GM21528 (cell line): ENCODE measurements around the gene GAL.
"Not testable (repeated sequence)": the region's sequence is repeated elsewhere in the genome, so short reads cannot be mapped to it uniquely, and the experiment has no call there.

Source experiments
- ATAC-seq: cut with Tn5 transposase; IDR thresholded peaks from one replicate; pipeline ENCODE4 v1.9.1; 2021; ENCODE audit warnings: mild to moderate bottlenecking, moderate library complexity; ENCODE audit not compliant: unreplicated experiment, low FRiP score

The GAL gene, protein sequence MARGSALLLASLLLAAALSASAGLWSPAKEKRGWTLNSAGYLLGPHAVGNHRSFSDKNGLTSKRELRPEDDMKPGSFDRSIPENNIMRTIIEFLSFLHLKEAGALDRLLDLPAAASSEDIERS

DNA sequence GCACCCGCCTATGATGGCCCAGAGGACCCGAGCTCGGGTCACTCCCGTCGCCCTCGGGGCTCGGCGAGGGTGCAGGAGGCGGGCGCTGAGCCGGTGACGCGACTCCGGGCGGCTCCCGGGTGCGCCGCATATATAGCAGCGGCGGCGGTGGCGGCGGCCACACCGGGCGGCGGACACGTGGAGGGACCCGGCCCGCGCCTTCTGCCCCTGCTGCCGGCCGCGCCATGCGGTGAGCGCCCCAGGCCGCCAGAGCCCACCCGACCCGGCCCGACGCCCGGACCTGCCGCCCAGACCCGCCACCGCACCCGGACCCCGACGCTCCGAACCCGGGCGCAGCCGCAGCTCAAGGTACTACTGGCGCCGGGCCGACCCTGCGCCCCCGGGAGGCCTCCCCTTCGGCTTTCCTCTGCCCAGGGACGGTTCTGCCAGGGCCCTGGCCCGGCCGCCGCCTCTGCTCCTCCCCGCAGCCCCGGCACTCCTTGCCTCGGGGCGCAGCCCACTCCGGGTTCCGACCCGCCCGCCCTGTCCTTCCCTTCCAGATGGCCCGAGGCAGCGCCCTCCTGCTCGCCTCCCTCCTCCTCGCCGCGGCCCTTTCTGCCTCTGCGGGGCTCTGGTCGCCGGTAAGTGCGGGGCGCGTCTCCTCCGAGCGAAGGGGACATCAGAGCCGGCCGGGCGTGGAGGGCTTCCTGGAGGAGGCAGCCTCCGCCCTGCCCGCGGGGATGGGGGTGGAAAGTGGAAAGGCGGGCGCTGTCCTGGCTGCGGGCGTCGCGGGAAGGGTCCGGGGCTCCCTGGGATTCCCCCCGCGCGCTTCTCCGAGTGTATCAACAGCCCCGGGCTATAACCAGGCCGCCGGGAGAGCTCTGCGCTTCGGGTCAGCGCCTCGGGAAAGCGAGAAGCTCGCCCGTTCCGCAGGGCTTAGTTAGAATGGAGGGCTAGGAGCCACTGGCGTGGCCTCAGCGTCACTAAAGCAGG, at the start of gene GAL:
Gene GAL, plus strand, starts transcription at position 160 of the 972 bp plus-strand sequence. Its CDS starts 380 bp downstream, at position 540.
- no peak for ATAC-seq

DNA sequence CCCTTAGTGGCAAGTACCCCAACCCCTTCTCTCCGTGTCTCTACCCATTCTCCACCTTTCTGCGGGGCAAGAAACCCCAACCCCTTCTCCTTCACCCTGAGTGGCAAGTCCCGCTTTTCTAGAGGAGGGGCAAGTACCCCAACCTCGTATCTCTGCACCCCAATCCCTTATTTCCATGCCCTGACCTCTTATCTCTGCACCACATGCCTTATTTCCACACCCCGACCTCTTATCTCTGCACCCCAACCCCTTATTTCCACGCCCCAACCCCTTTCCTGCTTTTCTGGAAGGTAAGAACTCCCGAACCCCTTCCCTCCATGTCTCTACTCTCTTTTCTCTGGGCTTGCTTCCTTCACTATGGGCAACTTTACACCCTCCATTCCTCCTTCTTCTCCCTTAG, 49.7 kb upstream of the GAL start:
- ATAC-seq = not testable (repeated sequence)

DNA sequence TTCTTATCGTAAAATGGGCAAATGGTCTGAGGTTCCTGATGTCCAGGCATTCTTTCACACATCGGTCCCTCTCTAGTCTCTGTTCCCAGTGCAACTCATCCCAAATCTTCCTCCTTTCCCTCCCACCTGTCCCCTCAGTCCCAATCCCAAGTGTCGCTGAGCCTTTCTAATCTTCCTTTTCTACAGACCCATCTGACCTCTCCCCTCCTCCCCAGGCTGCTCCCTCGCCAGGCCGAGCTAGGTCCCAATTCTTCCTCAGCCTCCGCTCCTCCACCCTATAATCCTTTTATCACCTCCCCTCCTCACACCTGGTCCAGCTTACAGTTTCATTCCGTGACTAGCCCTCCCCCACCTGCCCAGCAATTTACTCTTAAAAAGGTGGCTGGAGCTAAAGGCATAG, 49.2 kb upstream of the GAL start:
- not testable (repeated sequence) for ATAC-seq

DNA sequence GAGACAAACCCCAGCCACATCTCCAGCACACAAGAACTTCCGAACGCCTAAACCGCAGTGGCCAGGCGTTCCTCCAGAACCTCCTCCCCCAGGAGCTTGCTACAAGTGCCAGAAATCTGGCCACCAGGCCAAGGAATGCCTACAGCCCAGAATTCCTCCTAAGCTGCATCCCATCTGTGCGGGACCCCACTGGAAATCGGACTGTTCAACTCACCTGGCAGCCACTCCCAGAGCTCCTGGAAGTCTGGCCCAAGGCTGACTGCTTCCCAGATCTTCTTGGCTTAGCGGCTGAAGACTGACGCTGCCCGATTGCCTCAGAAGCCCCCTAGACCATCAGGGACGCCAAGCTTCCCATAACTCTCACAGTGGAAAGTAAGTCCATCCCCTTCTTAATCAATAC, 48.5 kb upstream of the GAL start:
- ATAC-seq = not testable (repeated sequence)

DNA sequence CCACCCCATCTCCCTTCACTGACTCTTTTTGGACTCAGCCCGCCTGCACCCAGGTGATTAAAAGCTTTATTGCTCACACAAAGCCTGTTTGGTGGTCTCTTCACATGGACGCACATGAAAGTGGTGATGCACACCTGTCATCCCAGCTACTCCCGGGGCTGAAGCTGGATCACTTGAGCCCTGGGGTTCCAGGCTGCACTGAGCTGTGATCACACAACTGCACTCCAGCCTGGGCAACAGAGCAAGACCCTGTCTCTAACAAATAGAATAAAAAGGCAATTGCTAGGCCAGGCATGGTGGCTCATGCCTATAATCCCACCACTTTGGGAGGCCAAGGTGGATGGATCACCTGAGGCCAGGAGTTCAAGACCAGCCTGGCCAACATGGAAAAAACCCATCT, 45.0 kb upstream of the GAL start:
- ATAC-seq = not testable (repeated sequence)

DNA sequence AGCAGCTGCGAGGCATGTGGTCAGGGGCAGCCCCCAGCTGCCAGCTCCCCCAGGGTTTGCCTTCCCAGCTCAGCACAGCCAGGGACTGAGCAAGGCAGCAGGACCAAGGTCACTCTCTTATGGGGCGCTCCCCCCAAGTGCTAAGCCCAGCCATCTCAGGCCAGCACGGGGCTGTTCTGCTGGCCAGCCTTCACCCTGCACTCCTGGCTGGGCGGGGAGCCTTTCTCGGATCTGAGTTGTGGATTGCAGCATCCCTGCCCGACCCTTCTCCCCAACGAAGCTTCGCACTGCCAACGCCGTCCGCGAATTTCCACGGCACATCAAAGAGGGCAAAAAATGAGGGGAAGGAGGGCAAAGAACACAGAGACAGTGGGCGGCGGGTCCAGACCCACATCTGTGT, 42.5 kb upstream of the GAL start:
- ATAC-seq = no peak

DNA sequence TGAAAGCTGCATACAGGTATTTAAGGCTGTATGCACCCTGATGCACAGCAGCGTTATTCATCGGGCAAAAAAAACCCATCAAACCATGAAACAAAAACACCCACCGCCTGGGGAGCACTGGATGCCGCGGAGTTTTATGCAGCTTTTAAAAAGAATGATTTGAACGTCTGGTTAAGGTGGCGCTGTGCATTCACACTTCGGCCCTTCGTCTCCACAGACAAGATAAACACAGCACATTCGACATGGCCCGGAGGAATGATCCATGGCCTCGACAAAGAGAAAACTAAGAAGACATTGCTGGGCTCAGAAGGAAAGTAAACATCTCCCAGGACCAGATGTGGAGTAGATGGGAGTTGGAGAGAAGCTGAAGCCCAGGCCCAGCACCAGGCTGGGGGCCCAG, 40.8 kb upstream of the GAL start:
- ATAC-seq = no peak

DNA sequence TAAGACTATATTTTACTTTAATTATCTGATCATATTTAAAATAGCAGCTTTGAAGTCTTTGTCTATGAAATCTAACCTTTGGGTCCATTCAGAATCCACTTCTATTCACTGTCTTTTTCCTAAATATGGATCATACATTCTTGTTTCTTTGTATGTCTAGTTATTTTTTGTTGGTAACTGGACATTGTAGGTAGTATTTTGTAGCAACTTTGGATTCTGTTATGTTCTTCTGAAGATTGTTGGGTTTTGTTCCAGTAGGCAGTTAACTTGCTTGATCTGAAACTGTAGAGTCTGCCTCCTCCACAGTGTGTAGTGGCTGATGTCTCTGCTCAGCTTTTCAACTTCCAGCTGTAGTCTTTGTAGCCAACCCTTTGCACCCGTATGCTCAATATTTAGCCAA, 37.5 kb upstream of the GAL start:
- ATAC-seq = no peak

DNA sequence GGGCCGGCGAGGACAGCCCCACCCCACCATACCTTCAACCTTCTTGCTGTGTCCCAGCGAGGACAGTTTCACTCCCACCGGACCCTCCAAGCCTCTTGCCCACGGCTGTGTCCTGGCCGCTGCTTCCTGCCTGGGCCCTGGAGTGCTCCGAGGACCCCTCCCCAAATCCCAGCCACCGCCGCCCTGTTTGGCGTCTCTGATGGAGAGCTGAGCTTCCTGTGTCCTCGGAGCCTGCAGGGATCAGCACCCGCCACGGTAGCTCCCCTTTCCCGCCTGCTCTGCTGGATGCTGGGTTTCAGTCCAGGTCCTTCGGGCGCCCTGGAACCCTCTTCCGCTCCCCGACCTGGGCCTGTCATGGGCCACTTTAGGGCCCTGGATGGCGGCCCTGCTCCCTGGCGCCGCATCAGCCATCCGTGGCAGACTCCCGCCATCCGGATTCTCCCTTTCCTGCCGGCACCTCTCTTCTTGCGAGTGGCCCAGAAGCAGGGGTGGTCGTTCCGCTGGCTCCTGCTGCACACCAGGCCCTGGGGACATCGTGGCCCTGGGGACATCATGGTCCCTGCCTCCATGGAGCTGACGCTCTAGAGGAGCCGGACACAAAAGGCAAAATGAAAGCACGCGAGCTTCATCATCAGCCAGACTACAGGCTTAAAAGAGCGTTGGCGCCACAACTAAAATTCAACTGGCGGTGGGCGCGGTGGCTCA, 34.3 kb upstream of the GAL start:
- no peak for ATAC-seq

DNA sequence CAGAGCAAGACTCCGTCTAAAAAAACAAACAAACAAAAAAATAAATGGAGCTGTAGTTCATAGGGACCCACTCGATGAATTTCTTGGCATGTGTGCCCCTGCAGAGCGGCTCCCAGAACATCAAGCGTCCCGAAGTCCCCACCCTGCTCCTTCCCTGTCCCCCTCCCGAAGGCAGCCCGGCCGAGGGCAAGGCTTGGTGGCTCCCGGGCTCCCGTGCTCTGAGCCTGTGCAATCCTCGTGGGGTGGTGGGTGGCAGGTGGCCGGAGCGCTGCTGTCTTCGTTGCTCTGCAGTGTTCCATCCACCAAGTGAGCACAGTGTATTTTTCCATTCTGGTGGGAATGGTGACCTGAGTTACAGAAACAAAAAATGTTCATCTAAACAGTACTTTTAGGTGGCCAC, 33.5 kb upstream of the GAL start:
- ATAC-seq = no peak

DNA sequence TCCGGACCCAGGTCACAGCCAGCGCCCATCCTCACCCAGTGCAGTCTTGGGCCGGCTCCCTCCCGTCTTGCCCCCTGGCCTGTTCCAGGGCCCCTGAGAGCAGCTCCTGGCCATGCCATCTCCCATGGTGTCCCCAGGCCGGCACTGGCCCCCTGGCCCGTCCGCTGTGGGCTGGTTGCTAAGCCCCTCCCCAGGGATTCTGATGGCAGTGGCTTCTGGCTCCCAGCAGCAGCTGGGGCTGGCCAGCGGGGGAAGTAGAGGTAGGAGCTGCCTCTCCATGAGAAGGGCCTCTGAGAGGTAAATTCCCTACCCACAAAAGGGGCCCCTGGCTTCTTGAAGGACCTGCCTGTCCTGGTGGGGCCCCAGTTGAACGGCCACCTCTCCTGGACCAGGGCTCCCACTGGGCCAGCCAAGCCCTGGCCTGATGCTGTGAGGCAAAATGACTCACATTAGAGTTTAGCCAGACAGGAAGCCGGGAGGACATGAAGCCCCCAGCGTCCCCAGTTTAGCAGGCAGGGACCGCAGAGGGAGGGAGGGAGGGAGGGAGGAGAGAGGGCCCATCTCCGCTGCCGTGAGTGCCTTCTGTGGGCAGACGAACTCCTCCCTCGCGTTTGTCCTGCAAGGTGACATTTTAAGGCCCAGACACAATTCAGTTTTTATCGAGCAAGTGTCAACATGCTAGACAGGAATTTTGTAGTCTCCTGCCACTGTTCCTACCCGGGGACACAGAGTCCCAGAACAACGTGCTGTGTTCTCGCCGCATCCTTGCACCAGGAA, 32.9 kb upstream of the GAL start:
- ATAC-seq = no peak

DNA sequence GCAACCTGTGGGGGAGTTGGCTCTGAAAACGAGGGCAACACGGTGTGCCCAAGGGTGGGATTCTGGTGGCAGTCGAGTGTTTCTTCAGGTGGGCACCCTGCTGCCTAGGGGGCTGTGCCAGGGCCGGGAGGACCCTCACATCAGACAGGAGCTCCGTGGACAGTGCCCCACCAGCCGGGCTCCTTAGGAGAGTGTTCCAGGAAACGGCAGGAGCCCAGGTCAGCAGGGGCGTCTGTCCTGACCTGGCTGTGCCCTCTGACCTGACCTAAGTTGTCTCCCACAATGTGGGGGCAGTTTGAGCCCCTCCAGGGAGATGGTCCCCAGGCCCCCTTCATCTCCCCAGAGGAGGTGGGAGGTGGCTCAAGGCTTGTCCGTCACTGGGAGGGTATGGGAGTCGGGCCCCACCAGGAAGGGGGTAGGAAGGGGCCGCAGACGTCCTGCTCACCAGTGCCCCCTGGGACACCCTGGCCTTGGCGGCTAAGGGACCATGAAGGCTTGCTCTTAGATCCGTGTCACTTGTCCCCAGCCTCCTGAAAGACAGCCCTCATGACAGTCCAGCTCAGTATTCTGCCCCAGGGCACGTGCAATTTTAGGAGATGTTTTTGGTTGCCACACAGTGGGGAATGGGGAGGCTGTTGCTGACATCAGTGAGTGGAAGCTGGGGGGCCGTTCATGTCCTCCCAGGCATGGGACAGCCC, 32.2 kb upstream of the GAL start:
- no peak for ATAC-seq

DNA sequence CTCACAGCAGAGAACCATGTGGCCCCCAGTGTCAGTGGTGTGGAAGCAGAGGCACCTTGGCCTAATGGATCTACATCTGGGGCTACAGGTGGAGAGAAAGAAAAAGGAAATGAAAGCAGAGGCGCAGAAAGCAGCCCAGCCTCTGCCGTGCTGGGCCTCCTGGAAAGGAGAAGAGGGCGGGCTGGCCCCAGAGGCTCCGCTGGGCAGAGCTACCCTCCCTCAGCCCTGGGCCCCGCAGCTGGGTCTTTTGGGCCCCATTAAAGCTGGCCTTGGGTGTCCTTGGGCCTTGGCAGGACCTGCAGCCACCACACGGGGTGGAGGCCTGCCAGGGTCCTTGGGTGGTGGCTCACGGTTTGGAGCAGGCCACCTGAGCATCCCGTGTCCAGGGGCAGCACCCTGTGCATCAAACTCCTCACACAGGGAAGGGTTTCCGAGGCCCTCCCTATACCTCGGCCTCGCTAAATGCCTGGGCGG, 31.6 kb upstream of the GAL start:
- no peak for ATAC-seq

DNA sequence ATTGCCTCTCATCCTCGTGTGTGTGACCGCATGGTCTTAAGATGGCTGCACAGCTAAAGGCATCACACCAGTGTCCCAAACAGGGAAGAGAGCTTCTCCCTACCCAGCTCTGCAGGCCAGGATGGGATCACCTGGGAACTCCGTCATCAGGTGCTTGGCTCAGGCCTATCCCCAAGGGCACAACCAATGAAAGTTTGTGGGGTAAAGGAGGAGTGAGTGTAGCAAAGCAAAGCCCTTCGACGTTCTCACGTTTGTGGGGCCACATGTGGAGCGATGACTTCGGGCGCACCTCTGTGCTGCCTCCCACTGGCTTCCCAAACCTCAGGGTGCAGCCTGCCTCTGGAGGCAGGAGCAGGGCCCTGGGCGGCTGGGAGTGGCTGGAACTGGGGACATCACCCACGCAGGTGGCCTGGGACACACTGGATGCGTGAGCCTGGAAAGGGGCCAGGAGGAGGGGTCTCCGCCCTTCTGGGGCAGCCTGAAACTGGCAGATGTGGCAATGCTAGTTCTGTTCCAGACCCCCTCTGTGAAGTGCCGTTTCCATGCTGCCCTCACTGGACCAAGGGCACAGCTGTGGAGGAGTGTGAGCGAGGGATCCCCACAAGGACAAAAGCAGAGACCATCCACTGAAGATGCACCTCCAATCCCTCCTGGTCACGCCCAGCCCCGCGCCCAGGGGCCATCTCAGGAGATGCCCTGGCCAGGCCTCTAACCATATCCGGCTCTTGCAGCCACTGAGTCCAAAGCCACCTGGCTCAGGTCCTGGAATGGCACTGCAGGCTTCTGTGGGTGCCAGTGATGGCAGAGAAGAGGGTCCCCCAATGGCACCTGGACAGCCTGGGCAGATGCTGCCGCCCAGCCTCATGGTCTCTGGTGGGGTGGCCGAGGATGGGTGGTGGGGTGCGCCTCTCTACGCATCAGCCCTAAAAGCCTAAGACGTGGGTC, 30.6 kb upstream of the GAL start:
- no peak for ATAC-seq

DNA sequence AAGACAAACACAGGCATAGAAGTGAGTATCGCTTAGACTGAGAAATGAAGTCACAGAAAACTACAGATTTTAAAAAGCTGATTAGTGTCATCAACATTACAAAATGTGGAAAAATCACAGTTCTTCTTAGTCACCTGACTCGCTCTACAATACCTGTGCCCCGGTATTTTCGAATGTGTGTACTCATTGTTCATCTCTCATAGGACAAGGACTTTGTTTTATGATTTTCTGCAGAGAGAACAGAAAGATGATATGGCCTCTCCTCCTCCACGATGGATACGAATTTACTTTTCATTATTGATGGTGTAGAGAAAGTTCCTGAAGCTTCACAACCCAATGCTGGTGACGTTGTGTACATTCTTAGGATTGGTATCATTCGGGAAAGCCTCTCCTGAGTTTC, 29.4 kb upstream of the GAL start:
- ATAC-seq = no peak

DNA sequence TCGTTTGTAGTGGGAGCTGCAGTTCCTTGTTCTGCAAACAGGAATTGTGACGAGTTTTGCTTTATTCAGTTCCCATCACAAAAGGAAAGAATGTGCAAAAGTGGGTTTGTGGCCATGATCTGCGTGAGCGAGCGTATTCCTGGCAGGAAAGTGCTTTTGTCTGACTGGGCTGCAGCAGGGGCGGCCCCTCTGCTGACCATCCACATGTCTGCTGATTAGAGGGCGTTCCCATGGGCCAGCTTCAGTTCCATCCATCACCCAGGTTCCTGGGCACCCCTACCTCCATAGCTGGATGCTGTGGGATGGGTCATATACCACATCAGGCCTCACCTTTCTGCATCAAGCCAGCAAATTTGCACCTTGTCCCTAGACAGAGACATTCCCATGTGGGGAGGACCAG, 28.9 kb upstream of the GAL start:
- ATAC-seq = no peak

DNA sequence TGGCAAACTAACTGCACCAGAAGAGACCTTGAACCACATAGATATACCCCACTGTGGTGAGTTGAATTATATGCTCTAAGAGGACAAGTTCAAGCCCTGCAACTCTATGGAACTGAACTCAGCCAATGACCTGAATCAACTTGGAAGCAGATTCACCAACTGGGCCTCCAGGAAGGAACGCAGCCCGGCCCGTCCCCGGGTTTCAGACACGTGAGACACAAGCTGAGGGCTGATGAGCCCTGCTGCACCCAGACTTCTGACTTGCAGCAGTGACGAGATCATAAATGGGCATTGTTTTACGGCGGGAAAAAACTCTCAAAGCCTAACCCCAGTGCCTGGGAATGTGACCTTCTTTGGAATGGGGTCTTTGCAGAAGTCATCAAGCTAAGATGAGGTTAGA, 28.5 kb upstream of the GAL start:
- ATAC-seq = no peak

DNA sequence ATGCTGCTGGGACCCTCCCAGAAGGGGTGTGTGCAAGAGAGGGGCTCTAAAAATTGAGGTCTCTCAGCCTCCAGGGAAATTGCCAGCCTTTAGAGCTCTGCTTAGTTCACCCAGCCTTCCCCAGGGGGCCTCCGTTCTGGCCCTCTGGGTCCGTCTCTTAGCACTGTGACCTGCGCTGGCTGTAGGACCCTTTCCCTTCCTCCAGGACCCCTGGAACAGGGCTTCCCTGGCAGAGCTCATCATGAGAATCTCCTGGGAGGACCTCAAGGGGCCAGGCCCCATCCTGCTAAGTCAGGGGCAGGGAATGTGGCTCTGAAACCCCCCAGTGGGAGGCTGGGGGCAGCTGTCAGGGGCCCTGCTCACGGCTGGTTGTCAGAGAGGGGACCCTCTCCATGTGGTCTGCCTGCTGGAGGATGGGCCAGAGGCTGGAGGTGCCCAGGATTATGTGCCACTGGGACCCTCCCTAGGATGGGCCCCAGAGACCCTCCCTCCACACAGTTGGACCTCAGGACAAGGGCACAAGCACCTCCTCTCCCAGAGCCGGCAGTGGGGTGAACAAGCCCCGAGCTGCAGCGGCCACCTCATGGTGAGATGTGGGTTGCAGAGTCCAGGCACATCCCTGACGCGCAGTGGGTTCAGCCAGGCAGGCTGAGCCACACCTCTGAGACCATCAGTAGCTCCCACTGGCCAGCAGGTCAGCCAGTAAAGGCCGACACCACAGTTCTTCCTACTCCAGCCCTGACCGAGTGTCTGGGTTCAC, 27.1 kb upstream of the GAL start:
- ATAC-seq = no peak
